GM23338 (cell line): ENCODE results near the gene NHSL1. TPM values are rescaled to one million over a fixed set of nuclear protein-coding genes. Genes with fewer than 3 reads are reported as not detected.

Experiments
- ATAC-seq: fragments of 200-7000 bp; cut with Tn5 transposase; 3 replicates; pipeline ENCODE4 v1.9.1; 2020
- DNase-seq: peaks from one replicate; pipeline ENCODE4 v3.0.0-alpha.2; 2015; ENCODE audit warnings: low spot score
- H2AFZ ChIP-seq: fragments of 200-600 bp; sonication (generic); 2 replicates; pipeline ENCODE4 v1.8.0; 2016; ENCODE audit warnings: antibody characterized with exemption, mild to moderate bottlenecking, moderate library complexity
- H3F3A ChIP-seq: fragments of 200-600 bp; sonication (generic); replicated peaks from 2 replicates; pipeline ENCODE4 v1.8.0; 2017; ENCODE audit warnings: antibody characterized with exemption, mixed run types, low read depth
- H3K27ac ChIP-seq: fragments of 200-600 bp; sonication (generic); 2 replicates; pipeline ENCODE4 v1.6.1; 2016; ENCODE audit warnings: low read depth
- H3K27me3 ChIP-seq: fragments of 200-600 bp; sonication (generic); 2 replicates; pipeline ENCODE4 v1.8.0; 2016; ENCODE audit warnings: mild to moderate bottlenecking, mixed run types, moderate library complexity; ENCODE audit not compliant: insufficient read depth
- H3K36me3 ChIP-seq: fragments of 200-600 bp; sonication (generic); 2 replicates; pipeline ENCODE4 v1.8.0; 2016; ENCODE audit warnings: mild to moderate bottlenecking; ENCODE audit not compliant: insufficient read depth
- H3K4me1 ChIP-seq: fragments of 200-600 bp; sonication (generic); 2 replicates; pipeline ENCODE4 v1.8.0; 2016; ENCODE audit warnings: mild to moderate bottlenecking, moderate library complexity; ENCODE audit not compliant: insufficient read depth
- H3K4me2 ChIP-seq: fragments of 200-600 bp; sonication (generic); 2 replicates; pipeline ENCODE4 v1.7.1; 2017; ENCODE audit warnings: mixed run types
- H3K4me3 ChIP-seq: fragments of 200-600 bp; sonication (generic); 2 replicates; pipeline ENCODE4 v1.6.1; 2016; ENCODE audit warnings: mixed run types
- H3K79me2 ChIP-seq: fragments of 200-600 bp; sonication (generic); replicated peaks from 2 replicates; pipeline ENCODE4 v1.8.0; 2017; ENCODE audit warnings: mild to moderate bottlenecking; ENCODE audit not compliant: insufficient read depth
- H3K9me2 ChIP-seq: fragments of 200-600 bp; sonication (generic); 2 replicates; pipeline ENCODE4 v1.8.0; 2017; ENCODE audit not compliant: insufficient read depth
- H4K20me1 ChIP-seq: fragments of 200-600 bp; sonication (generic); replicated peaks from 2 replicates; pipeline ENCODE4 v1.8.0; 2017; ENCODE audit warnings: mild to moderate bottlenecking; ENCODE audit not compliant: insufficient read depth
- H3K27ac Mint-ChIP-seq: 2 replicates; pipeline ENCODE4 v1.8.0; 2020; ENCODE audit warnings: inconsistent platforms, mild to moderate bottlenecking, moderate library complexity, mixed read lengths
- H3K27me3 Mint-ChIP-seq: 3 replicates; pipeline ENCODE4 v1.8.0; 2022; ENCODE audit warnings: low read depth, mild to moderate bottlenecking, moderate library complexity, mixed read lengths, inconsistent platforms; ENCODE audit not compliant: insufficient read depth, poor library complexity
- H3K36me3 Mint-ChIP-seq: 3 replicates; pipeline ENCODE4 v1.8.0; 2021; ENCODE audit warnings: low read depth, mild to moderate bottlenecking, inconsistent platforms, moderate library complexity, mixed read lengths
- H3K4me1 Mint-ChIP-seq: 3 replicates; pipeline ENCODE4 v1.8.0; 2020; ENCODE audit warnings: mild to moderate bottlenecking, inconsistent platforms, mixed read lengths
- H3K4me3 Mint-ChIP-seq: 3 replicates; pipeline ENCODE4 v1.8.0; 2021; ENCODE audit warnings: moderate library complexity, mild to moderate bottlenecking, inconsistent platforms, mixed read lengths
- H3K9me3 Mint-ChIP-seq: 3 replicates; pipeline ENCODE4 v1.8.0; 2020; ENCODE audit warnings: moderate library complexity, mild to moderate bottlenecking, inconsistent platforms, mixed read lengths
- CREB1 ChIP-seq: fragments of 250-450 bp; sonication (Bioruptor Pico); IDR thresholded peaks from 2 replicates; pipeline ENCODE4 v1.5.0; 2020; ENCODE audit warnings: low read depth, mild to moderate bottlenecking, moderate library complexity
- EZH2phosphoT487 ChIP-seq: fragments of 200-600 bp; sonication (generic); IDR thresholded peaks from one replicate; pipeline ENCODE4 v1.8.1; 2018; ENCODE audit warnings: antibody characterized with exemption; ENCODE audit not compliant: unreplicated experiment
- JUNB ChIP-seq: IDR thresholded peaks from one replicate; pipeline ENCODE4 v1.6.1; 2016; ENCODE audit warnings: antibody characterized with exemption; ENCODE audit not compliant: unreplicated experiment
- ZNF114 ChIP-seq: fragments of 250-450 bp; sonication (Bioruptor Pico); IDR thresholded peaks from 2 replicates; pipeline ENCODE4 v1.5.0; 2020; ENCODE audit warnings: mild to moderate bottlenecking, moderate library complexity
- ZNF331 ChIP-seq: fragments of 250-450 bp; sonication (Bioruptor Pico); IDR thresholded peaks from 2 replicates; pipeline ENCODE4 v1.5.0; 2020; ENCODE audit warnings: low read depth, mild to moderate bottlenecking, moderate library complexity
- ZNF462 ChIP-seq: fragments of 250-450 bp; sonication (Bioruptor Pico); IDR thresholded peaks from 2 replicates; pipeline ENCODE4 v1.5.0; 2020; ENCODE audit warnings: mild to moderate bottlenecking, moderate library complexity
- polyA plus RNA-seq: library from polyadenylated mRNA; unstranded; fragments of >200 nt; fragmentation: Nextera tagmentation; extraction: Ambion mirVana; gene quantifications from 2 replicates; pipeline ENCODE4 v1.2.1, GENCODE V29; 2016
- total RNA-seq: library from RNA; depleted of rRNA; stranded (reverse); fragments of >200 nt; shearing (Covaris generic); gene quantifications from 2 replicates; pipeline ENCODE4 v1.2.3, GENCODE V29; 2014
- TF ChIP-seq, protein P1 (sequence below), 2 experiments: fragments of 200-600 bp in 1 of 2; sonication (generic) in 1 of 2; conservative IDR thresholded peaks; 2 replicates each; pipeline versions ENCODE4 v1.5.1 to v1.6.1; 2016 to 2017; ENCODE audit warnings: antibody characterized with exemption in 2 of 2, low read depth in 2 of 2, mild to moderate bottlenecking in 2 of 2, moderate library complexity in 1 of 2

Gene NHSL1
- total and polyA plus RNA-seq, 2 experiments from 2014 or later, result 11.2 to 24.5 TPM

- no peak for TF ChIP-seq ZNF462 (CRISPR knock-in tag)
- TF ChIP-seq ZNF331, result no peak
- no peak for TF ChIP-seq ZNF114 (CRISPR knock-in tag)
- TF ChIP-seq EZH2phosphoT487, result no peak
- no peak for TF ChIP-seq CREB1
Observed at GRCh38 chr6:138508676-138508988, 9.3 kb upstream of the NHSL1 start (continued).

- peaks cover 21% of the 10 kb centered on the region for H3K79me2 ChIP-seq
Observed at GRCh38 chr6:138507977-138508675, 8.8 kb upstream of the NHSL1 start.

More at GRCh38 chr6:138507977-138508675, 8.8 kb upstream of the NHSL1 start:
- Histone ChIP-seq H3K4me1 (peaks cover 28% of the 10 kb centered on the region), H2AFZ (no peak overlapping the region), H3K9me2 (no peaks in the 10 kb centered on the region), H3K4me3 (no peak overlapping the region), H3K27ac (no peak overlapping the region), H4K20me1 (no peaks in the 10 kb centered on the region), H3F3A (no peaks in the 10 kb centered on the region), H3K36me3 (no peaks in the 10 kb centered on the region), H3K4me2 (no peak overlapping the region), H3K27me3 (no peaks in the 10 kb centered on the region)
- Mint-ChIP-seq H3K36me3 (no peaks in the 10 kb centered on the region), H3K9me3 (no peaks in the 10 kb centered on the region), H3K4me1 (peaks cover 45% of the 10 kb centered on the region), H3K4me3 (no peak overlapping the region), H3K27me3 (no peaks in the 10 kb centered on the region), H3K27ac (no peak overlapping the region)
- TF ChIP-seq ZNF331 (no peak), JUNB (no peak)
- TF ChIP-seq, protein P1, sequence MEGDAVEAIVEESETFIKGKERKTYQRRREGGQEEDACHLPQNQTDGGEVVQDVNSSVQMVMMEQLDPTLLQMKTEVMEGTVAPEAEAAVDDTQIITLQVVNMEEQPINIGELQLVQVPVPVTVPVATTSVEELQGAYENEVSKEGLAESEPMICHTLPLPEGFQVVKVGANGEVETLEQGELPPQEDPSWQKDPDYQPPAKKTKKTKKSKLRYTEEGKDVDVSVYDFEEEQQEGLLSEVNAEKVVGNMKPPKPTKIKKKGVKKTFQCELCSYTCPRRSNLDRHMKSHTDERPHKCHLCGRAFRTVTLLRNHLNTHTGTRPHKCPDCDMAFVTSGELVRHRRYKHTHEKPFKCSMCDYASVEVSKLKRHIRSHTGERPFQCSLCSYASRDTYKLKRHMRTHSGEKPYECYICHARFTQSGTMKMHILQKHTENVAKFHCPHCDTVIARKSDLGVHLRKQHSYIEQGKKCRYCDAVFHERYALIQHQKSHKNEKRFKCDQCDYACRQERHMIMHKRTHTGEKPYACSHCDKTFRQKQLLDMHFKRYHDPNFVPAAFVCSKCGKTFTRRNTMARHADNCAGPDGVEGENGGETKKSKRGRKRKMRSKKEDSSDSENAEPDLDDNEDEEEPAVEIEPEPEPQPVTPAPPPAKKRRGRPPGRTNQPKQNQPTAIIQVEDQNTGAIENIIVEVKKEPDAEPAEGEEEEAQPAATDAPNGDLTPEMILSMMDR (conservative IDR thresholded peaks at IDR 0.05; ENCODE audit: low read depth in 2 of 2), result peak in 1 of 2 experiments; percentile 46; a peak in 2 of 4 replicates
- no peak for DNase-seq
- peak; percentile 19; the same call in 2 of the 3 replicates for ATAC-seq
